DMS114 treated with DMSO at 0.1 percent for 48 hours (cell line): ENCODE results near the gene JMJD1C.
"Not testable (repeated sequence)": the region's sequence is repeated elsewhere in the genome, so short reads cannot be mapped to it uniquely, and the experiment has no call there.

ENCODE experiments used
- DNase-seq: peaks from one replicate; lab custom pipeline; 2025; ENCODE audit not compliant: unreplicated experiment; lab: John Stamatoyannopoulos, UW

The JMJD1C gene

GRCh38 chr10:63365976-63366765 lies 99.6 kb downstream of the JMJD1C start:
- DNase-seq, result no peak

DNA sequence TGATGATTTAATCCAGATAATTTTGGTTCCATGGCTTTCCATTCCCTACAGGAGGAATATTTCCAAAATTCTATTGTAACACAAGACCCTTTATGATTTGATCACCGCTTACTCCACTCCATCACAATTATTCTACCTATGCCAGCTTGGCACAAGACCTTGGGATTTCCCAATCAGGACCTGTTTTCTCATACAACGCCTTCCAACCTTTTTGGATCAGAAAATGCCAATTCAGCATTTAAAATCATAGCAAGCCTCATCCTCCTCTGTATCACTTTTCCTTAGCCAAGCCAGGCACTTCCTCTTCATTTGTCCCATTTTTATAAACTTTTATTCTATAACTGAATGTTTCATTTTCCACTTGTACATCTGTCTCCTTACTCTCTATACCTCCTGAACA lies 100.9 kb downstream of the JMJD1C start:
- no peak for DNase-seq

DNA sequence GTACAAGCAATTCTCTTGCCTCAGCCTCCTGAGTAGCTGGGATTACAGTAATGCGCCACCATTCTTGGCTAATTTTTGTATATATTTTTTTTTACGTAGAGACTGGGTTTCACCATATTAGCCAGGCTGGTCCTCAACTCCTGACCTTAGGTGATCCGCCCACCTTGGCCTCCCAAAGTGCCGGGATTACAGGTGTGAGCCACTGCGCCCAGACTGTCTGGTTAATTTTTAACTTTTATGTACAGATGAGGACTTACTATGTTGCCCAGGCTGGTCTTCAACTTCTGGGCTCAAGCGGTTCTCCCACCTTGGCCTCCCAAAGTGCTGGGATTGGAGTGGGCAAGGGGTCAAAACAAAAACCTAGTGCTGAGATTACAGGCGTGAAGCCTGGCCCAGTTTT lies 101.8 kb downstream of the JMJD1C start:
- DNase-seq, result no peak

GRCh38 chr10:63355682-63356081 lies 110.1 kb downstream of the JMJD1C start:
- DNase-seq, result no peak

DNA sequence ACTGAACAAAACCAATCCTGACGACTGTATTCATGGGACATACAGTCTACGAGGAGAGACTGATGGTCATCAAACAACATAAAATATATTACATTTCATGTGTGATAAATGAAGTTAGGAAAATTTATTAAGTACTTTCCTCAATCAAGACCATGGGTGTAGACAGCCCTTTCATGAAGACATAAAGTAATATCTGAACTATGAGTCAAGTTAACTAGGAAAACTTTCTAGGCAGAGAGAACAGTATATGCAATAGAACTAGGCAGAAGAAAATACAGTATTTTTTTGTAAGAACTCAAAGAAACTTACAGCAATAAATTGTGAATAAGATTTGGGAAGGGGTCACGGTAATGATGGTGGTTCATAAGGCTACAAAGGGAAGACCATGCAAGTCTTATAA lies 112.8 kb downstream of the JMJD1C start:
- DNase-seq, result no peak

DNA sequence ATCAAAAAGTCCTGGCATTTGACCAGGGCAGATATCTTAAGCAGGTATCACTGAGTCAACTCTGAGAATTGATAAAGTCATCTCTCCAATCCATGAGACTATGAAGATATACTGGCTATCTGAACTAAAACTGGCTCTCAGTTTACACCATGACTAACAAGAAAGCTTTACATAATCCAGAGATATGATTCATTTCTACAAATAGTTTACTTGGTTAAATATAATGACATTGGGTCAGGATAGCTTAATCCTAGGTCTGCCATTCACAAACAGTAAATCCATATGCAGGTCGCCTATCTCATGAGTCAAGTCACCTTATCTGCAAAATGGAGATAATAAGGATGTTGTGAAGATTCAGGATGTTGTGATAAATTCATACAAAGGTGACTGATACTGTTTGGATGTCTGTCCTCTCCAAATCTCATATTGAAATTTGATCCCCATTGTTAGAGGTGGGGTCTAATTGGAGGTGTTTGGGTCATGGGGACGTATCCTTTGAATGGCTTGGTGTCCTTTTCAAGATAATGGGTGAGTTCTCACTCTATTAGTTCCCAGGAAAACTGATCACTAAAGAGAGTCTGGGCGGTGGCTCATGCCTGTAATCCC lies 117.4 kb downstream of the JMJD1C start:
- DNase-seq, result no peak

DNA sequence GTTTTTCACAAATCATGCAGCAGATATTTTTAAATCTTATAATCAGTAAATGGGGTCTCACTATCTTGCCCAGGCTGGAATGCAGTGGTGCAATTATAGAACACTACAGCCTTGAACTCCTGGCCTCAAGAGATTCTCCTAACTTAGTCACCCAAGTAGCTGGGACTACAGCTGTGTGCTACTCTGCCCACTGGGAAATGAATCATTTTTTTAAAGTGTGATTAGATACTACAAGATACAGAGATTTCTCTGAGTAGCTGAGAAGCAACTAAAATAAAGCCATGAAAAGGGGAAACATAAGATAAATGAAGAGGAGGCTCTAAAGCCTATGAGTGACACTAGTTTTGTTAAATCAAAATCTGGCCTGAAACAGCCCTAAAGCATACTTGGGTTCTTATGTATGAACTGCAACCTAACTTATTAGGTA lies 119.7 kb downstream of the JMJD1C start:
- no peak for DNase-seq

DNA sequence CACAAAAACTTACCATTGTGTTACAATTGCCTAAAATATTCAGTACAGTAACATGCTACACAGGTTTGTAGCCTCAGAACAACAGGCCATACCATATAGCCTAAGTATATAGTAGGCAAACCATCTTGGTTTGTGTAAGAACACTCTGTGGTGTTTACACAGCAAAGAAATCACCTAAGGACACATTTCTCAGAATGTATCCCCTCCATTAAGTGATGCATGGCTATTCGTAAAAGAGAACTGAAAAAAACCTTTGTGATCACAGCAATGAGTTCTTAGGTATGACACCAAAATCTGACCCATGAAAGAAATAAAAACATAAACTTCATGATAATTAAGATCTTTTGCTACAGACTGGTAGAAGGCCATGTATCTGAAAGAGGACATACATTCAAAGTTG lies 121.5 kb downstream of the JMJD1C start:
- DNase-seq, result no peak

GRCh38 chr10:63343476-63343875 lies 122.3 kb downstream of the JMJD1C start:
- no peak for DNase-seq

GRCh38 chr10:63339640-63340039 lies 126.1 kb downstream of the JMJD1C start:
- not testable (repeated sequence) for DNase-seq

- no peak for DNase-seq
Measured at GRCh38 chr10:63337455-63338251, 128.1 kb downstream of the JMJD1C start.

GRCh38 chr10:63331586-63331985 lies 134.2 kb downstream of the JMJD1C start:
- no peak for DNase-seq

DNA sequence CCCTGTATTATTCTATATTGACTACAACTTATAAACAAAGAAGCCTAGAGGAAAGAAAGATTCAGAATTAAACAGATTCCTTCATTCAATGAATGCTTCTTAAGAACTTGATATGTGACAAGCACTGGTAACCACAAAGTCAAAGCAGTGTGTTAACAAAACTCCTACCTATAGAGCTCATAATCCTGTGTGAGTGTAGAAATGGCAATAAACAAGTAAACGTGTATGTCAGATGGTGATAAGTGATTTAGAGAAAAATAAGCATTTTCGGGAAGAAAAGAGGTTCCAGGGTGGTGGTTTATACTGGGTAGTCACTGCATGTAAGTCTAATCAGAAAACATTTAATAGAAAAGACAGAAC lies 141.3 kb downstream of the JMJD1C start:
- DNase-seq, result no peak

DNA sequence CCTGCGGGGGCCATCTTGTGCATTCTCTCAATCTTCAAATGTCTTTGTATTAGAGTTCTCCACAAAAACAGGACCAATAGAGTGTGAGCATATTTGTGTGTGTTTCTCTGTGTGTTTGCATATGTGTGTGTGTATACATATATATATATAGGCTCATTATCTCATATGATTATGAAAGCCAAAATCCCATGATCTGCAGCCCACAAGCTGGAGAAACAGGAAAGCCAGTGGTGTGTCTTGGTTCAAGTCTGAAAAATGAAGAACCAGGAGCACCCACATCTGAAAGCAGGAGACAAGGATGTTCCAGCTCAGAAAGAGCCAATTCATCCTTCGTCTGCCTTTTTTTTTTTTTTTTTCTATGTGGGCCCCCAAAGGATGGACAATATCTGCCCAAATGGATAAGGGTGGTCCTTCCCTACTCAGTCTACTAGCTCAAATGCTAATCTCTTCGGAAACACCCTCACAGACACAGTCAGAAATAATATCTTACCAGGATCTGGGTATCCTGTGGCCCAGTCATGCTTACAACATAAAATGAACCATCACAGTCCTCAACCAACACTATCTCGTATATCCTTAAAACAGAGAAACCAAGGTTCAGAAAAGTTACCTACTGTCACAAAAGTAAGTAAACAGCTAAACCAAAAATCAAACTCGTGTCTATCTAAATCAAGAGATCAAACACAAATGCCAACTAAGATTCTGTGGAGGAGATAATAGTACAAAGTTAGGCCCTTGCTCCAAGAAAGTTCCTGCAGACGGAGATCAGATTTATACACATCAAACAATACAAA lies 141.9 kb downstream of the JMJD1C start:
- no peak for DNase-seq

DNA sequence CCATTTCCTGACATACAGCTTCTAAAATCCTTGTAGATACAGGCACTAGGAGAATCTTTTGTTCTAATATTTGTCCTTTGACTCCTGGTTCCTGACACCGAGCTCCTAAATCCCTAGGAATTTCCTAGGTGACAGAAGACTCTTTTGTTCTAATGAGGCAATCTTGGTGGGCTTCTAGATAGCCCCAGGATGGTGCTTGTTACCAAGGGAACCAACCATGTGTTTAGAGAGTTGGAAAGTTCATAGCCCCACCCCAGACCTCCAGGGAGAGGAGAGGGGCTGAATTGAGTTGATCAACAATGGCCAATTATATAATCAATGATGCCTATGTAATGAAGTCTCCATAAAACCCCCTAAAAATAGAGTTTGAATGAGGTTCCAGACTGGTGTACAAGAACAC lies 145.1 kb downstream of the JMJD1C start:
- no peak for DNase-seq

GRCh38 chr10:63319231-63319630 lies 146.5 kb downstream of the JMJD1C start:
- no peak for DNase-seq

GRCh38 chr10:63318491-63318890 lies 147.3 kb downstream of the JMJD1C start:
- no peak for DNase-seq

DNA sequence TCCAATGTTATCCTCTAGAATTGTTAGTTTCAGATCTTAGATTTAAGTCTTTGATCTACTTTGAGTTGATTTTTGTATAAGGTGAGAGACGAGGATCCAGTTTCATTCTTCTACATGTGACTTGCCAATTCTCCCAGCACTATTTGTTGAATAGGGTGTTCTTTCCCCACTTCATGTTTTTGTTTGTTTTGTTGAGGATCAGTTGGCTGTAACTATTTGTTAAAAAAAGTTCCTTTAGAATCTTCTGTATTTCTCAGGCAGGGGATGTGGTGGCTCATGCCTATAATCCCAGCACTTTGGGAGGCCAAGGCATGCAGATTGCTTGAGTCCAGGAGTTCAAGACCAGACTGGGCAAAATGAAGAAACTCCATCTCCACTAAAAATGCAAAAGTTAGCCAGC lies 151.8 kb downstream of the JMJD1C start:
- no peak for DNase-seq

- DNase-seq, result no peak
Measured at GRCh38 chr10:63313066-63313717, 152.6 kb downstream of the JMJD1C start.

GRCh38 chr10:63308628-63309027 lies 157.1 kb downstream of the JMJD1C start:
- DNase-seq, result no peak

GRCh38 chr10:63304146-63304545 lies 161.6 kb downstream of the JMJD1C start:
- DNase-seq, result no peak
